HG03521 (cell line): ENCODE data around the gene HDLBP.

Experiments used
- ATAC-seq: cut with Tn5 transposase; IDR thresholded peaks from one replicate; pipeline ENCODE4 v1.9.1; 2021; ENCODE audit warnings: mild to moderate bottlenecking, moderate library complexity; ENCODE audit not compliant: unreplicated experiment

The HDLBP gene

GRCh38 chr2:241315093-241315878, at the start of gene HDLBP:
HDLBP (minus strand) TSS chr2:241315672; CDS start chr2:241266869, 48,803 bp downstream.
- ATAC-seq = peak; percentile 70

- ATAC-seq = no peak
Observed at GRCh38 chr2:241364781-241365180, 49.3 kb upstream of the HDLBP start.

- no peak for ATAC-seq
Observed at GRCh38 chr2:241363426-241363825, 48.0 kb upstream of the HDLBP start.

- no peak for ATAC-seq
Observed at GRCh38 chr2:241359481-241360045, 44.1 kb upstream of the HDLBP start.

- ATAC-seq = no peak
Observed at GRCh38 chr2:241358470-241358869, 43.0 kb upstream of the HDLBP start.

- ATAC-seq = no peak
Observed at GRCh38 chr2:241357531-241357930, 42.1 kb upstream of the HDLBP start.

- ATAC-seq = no peak
Observed at GRCh38 chr2:241356871-241357260, 41.4 kb upstream of the HDLBP start.

GRCh38 chr2:241355983-241356870, 40.8 kb upstream of the HDLBP start, which contains the start of gene FARP2:
FARP2 (plus strand) TSS chr2:241356285; CDS start chr2:241373108, 16,823 bp downstream.
- ATAC-seq = peak; percentile 77

GRCh38 chr2:241354668-241355658, 39.5 kb upstream of the HDLBP start:
- peak; percentile 30 for ATAC-seq

GRCh38 chr2:241352227-241352626, 36.8 kb upstream of the HDLBP start:
- no peak for ATAC-seq

- ATAC-seq = no peak
Observed at GRCh38 chr2:241351640-241352031, 36.2 kb upstream of the HDLBP start.

GRCh38 chr2:241350878-241351639, 35.6 kb upstream of the HDLBP start:
- ATAC-seq = no peak

- ATAC-seq = no peak
Observed at GRCh38 chr2:241350530-241350877, 35.0 kb upstream of the HDLBP start.

GRCh38 chr2:241349941-241350340, 34.5 kb upstream of the HDLBP start:
- no peak for ATAC-seq

GRCh38 chr2:241344925-241345651, 29.6 kb upstream of the HDLBP start:
- no peak for ATAC-seq

- ATAC-seq = no peak
Observed at GRCh38 chr2:241340631-241341163, 25.2 kb upstream of the HDLBP start.

- ATAC-seq = no peak
Observed at GRCh38 chr2:241339839-241340630, 24.6 kb upstream of the HDLBP start.

GRCh38 chr2:241334813-241335212, 19.3 kb upstream of the HDLBP start:
- no peak for ATAC-seq
